GM12872 (cell line): ENCODE results near the gene VAMP2.

Experiments used
- CTCF ChIP-seq: IDR thresholded peaks from 3 replicates; pipeline ENCODE4 v1.5.1; 2011; ENCODE audit warnings: low read depth, mild to moderate bottlenecking, low read length, moderate library complexity; ENCODE audit not compliant: insufficient read depth

VAMP2 gene

GRCh38 chr17:8160741-8161221 is 2.0 kb downstream of the VAMP2 start:
- TF ChIP-seq CTCF, result no peak

GRCh38 chr17:8160224-8160577 is 2.5 kb downstream of the VAMP2 start:
- TF ChIP-seq CTCF, result no peak

GRCh38 chr17:8159459-8160223 is 3.1 kb downstream of the VAMP2 start:
- no peak for TF ChIP-seq CTCF

- no peak for TF ChIP-seq CTCF
These were observed 3.7 kb downstream of the VAMP2 start for GRCh38 chr17:8159032-8159400.

- TF ChIP-seq CTCF, result peak; percentile 92
These were observed 4.3 kb downstream of the VAMP2 start for GRCh38 chr17:8158267-8159031.

GRCh38 chr17:8156246-8156992 is 6.3 kb downstream of the VAMP2 start:
- no peak for TF ChIP-seq CTCF

GRCh38 chr17:8155996-8156245 is 6.8 kb downstream of the VAMP2 start:
- TF ChIP-seq CTCF, result no peak
